Measurements from ENCODE around the gene GPR68.

GPR68 gene

DNA sequence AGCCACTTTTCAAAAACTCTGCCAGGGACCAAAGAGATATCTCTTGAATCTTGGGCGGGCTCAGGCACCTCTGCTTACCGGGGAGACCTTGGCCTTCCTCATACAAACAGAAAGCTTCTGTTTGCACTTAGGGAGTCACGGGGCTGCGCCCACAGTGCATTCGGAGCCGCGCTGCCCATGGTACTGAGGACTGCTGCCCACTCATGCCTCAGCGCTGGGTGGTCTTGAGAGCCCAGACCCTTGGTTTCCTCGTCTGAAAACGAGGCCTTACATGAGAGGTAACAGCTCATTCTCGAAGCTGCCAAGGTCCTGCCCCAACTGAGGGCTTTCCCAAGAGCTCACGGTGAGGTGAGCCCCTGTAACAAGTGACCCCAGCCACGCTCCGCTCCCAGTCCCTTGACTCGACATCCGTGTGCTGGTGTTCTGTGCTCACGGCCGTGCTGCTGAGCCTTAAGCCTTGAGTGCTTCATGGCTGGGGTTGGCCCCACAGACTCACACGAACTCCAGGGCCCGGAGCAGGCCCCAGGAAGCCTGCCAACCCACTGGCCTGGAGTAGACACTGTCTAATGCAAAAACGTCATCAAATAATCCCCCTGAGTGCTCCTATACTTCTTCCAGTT, 47.4 kb upstream of the GPR68 start:
- TF ChIP-seq CREB1 (IDR thresholded peaks at IDR 0.05; ENCODE audit: low read depth) = no peak
- no peak for TF ChIP-seq FOXM1 (IDR thresholded peaks at IDR 0.05; ENCODE audit: borderline replicate concordance, low read depth)
- TF ChIP-seq EGR1 (IDR thresholded peaks at IDR 0.05) = no peak
- no peak for TF ChIP-seq ZBTB7A (IDR thresholded peaks at IDR 0.05; ENCODE audit: low read depth)
- TF ChIP-seq RAD21 (IDR thresholded peaks at IDR 0.05; ENCODE audit: low read depth) = no peak
- no peak for TF ChIP-seq REST (IDR thresholded peaks at IDR 0.05; ENCODE audit: low read depth)
- no peak for TF ChIP-seq EP300 (IDR thresholded peaks at IDR 0.05; ENCODE audit: borderline replicate concordance)
- no peak for TF ChIP-seq TEAD4 (IDR thresholded peaks at IDR 0.05)
- no peak for TF ChIP-seq YY1 (IDR thresholded peaks at IDR 0.05; ENCODE audit: low read depth)
- TF ChIP-seq MAX (IDR thresholded peaks at IDR 0.05) = no peak
- no peak for TF ChIP-seq TCF12 (IDR thresholded peaks at IDR 0.05; ENCODE audit: low read depth)
- TF ChIP-seq, protein P1, sequence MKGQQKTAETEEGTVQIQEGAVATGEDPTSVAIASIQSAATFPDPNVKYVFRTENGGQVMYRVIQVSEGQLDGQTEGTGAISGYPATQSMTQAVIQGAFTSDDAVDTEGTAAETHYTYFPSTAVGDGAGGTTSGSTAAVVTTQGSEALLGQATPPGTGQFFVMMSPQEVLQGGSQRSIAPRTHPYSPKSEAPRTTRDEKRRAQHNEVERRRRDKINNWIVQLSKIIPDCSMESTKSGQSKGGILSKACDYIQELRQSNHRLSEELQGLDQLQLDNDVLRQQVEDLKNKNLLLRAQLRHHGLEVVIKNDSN (IDR thresholded peaks at IDR 0.05) = no peak
- no peak for TF ChIP-seq NFIC (IDR thresholded peaks at IDR 0.05)
- no peak for TF ChIP-seq CEBPB (IDR thresholded peaks at IDR 0.05)
- TF ChIP-seq TAF1 (IDR thresholded peaks at IDR 0.05; ENCODE audit: low read depth) = no peak

GRCh38 chr14:91290986-91291385, 46.5 kb upstream of the GPR68 start:
- no peak for TF ChIP-seq CREB1 (IDR thresholded peaks at IDR 0.05; ENCODE audit: low read depth)
- TF ChIP-seq EP300 (IDR thresholded peaks at IDR 0.05; ENCODE audit: borderline replicate concordance) = no peak
- no peak for TF ChIP-seq TEAD4 (IDR thresholded peaks at IDR 0.05)
- no peak for TF ChIP-seq MAX (IDR thresholded peaks at IDR 0.05)
- no peak for TF ChIP-seq REST (IDR thresholded peaks at IDR 0.05; ENCODE audit: low read depth)

GRCh38 chr14:91289464-91289863, 45.0 kb upstream of the GPR68 start:
- TF ChIP-seq ZBTB7A (IDR thresholded peaks at IDR 0.05; ENCODE audit: low read depth) (no peak), MAX (IDR thresholded peaks at IDR 0.05) (no peak), CEBPB (IDR thresholded peaks at IDR 0.05) (no peak), NFIC (IDR thresholded peaks at IDR 0.05) (no peak)

GRCh38 chr14:91288876-91289275, 44.4 kb upstream of the GPR68 start:
- TF ChIP-seq RAD21 (IDR thresholded peaks at IDR 0.05; ENCODE audit: low read depth) (no peak), MAX (IDR thresholded peaks at IDR 0.05) (no peak), TCF12 (IDR thresholded peaks at IDR 0.05; ENCODE audit: low read depth) (no peak), NFIC (IDR thresholded peaks at IDR 0.05) (no peak), CREB1 (IDR thresholded peaks at IDR 0.05; ENCODE audit: low read depth) (no peak), TAF1 (IDR thresholded peaks at IDR 0.05; ENCODE audit: low read depth) (no peak), REST (IDR thresholded peaks at IDR 0.05; ENCODE audit: low read depth) (no peak)

DNA sequence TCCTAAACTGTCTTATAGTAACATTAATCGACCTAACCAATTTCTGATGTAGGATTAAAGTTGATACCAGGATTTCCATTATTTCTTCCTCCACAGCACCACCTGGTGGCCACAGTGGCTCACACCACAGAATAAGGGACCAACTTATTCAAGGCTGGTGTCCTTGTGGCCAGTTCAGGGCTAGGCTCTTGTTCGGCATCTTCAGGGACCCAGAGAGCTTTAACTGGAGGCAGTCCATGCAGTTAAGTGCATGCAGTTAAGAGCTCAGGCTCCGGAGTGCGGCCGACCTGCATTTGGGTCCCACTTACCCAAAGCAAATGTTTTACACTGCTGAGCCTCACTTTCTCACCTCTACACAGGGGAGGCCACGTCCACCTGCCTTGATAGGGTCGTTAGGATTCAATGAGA, 42.0 kb upstream of the GPR68 start:
- TF ChIP-seq TAF1 (IDR thresholded peaks at IDR 0.05; ENCODE audit: low read depth) (no peak), EP300 (IDR thresholded peaks at IDR 0.05; ENCODE audit: borderline replicate concordance) (no peak), RAD21 (IDR thresholded peaks at IDR 0.05; ENCODE audit: low read depth) (peak; percentile 81), CEBPB (IDR thresholded peaks at IDR 0.05) (no peak), YY1 (IDR thresholded peaks at IDR 0.05; ENCODE audit: low read depth) (0 out of 2 replicates have a peak, but pooled peaks have one; percentile 18), EGR1 (IDR thresholded peaks at IDR 0.05) (no peak)

Measured in Ishikawa (cell line).